Endothelial cell of umbilical vein (primary cell): ENCODE data around the gene ATP6V0C. TPM values are rescaled to one million over a fixed set of nuclear protein-coding genes. Genes with fewer than 3 reads are reported as not detected.
A peak's percentile ranks its signal among the peaks of the same experiment; 100 is the strongest.

Source experiments
- BruUV-seq: library from RNA; stranded (reverse); fragments of 400-500 nt; replicated peaks from 2 replicates; lab custom pipeline; 2021; lab: Mats Ljungman, UMichigan
- CTCF ChIA-PET: fragments of 300-600, 350-600 bp; sonication (Branson Sonifier 250); formaldehyde crosslinking; loops from one replicate; lab custom pipeline; 2021; ENCODE audit warnings: antibody characterized with exemption, inconsistent platforms; lab: Charles Lee
- POLR2A ChIA-PET: fragments of 300-600, 350-600 bp; sonication (Branson Sonifier 250); formaldehyde crosslinking; loops from one replicate; lab custom pipeline; 2021; ENCODE audit warnings: antibody characterized with exemption, inconsistent platforms; lab: Charles Lee
- DNase-seq: peaks from one replicate; pipeline ENCODE4 v3.0.0-alpha.2; 2011; ENCODE audit warnings: low read depth, low spot score
- FAIRE-seq: peaks from 2 replicates; lab custom pipeline; 2011; peaks lifted over from hg19 to GRCh38; lab: Jason Lieb, UNC
- H2AFZ ChIP-seq: 2 replicates; pipeline ENCODE4 v1.6.0; 2012; ENCODE audit warnings: low read depth, low read length, control low read depth, inconsistent platforms
- H3K27ac ChIP-seq: 2 replicates; pipeline ENCODE4 v1.5.1; 2011; ENCODE audit warnings: low read depth, mild to moderate bottlenecking, control low read depth, low read length, moderate library complexity; ENCODE audit not compliant: insufficient read depth
- H3K27me3 ChIP-seq, 2 experiments: 2 replicates each; pipeline versions ENCODE4 v1.6.0 to v1.6.1; 2011; ENCODE audit warnings: low read length in 2 of 2, mixed read lengths in 1 of 2; ENCODE audit not compliant: control insufficient read depth in 2 of 2, insufficient read depth in 2 of 2
- H3K36me3 ChIP-seq, 2 experiments: 2 replicates in 1 of 2; 3 replicates in 1 of 2; pipeline ENCODE4 v1.5.1; 2011; ENCODE audit warnings: low read length in 2 of 2, mild to moderate bottlenecking in 1 of 2, moderate library complexity in 1 of 2; ENCODE audit not compliant: control insufficient read depth in 2 of 2, insufficient read depth in 2 of 2; ENCODE audit errors: extremely low read depth in 1 of 2
- H3K4me1 ChIP-seq: 3 replicates; pipeline ENCODE4 v1.5.1; 2011; ENCODE audit warnings: mild to moderate bottlenecking, low read length; ENCODE audit not compliant: control insufficient read depth, insufficient read depth; ENCODE audit errors: extremely low read depth
- H3K4me2 ChIP-seq: 2 replicates; pipeline ENCODE4 v1.6.1; 2011; ENCODE audit warnings: low read length, control low read depth, mixed read lengths; ENCODE audit not compliant: insufficient read depth
- H3K4me3 ChIP-seq, 3 experiments: fragments of 200-600 bp in 1 of 3; sonication (generic), shearing (Covaris generic) in 1 of 3; replicated peaks in 1 of 3; 2 replicates each; pipeline ENCODE4 v1.5.1; 2011 to 2016; ENCODE audit warnings: control low read depth in 3 of 3, low read length in 3 of 3, mild to moderate bottlenecking in 2 of 3, inconsistent platforms in 1 of 3, low read depth in 1 of 3, moderate library complexity in 1 of 3; ENCODE audit not compliant: insufficient read depth in 1 of 3
- H3K79me2 ChIP-seq: 2 replicates; pipeline ENCODE4 v1.6.0; 2012; ENCODE audit warnings: low read length, inconsistent platforms; ENCODE audit not compliant: control insufficient read depth, insufficient read depth
- H3K9ac ChIP-seq: replicated peaks from 2 replicates; pipeline ENCODE3; 2011; ENCODE audit warnings: low read length, control low read depth; ENCODE audit not compliant: insufficient read depth; ENCODE audit errors: extremely low read depth
- H3K9me1 ChIP-seq: replicated peaks from 3 replicates; pipeline ENCODE4 v1.6.0; 2011; ENCODE audit warnings: mild to moderate bottlenecking, low read length; ENCODE audit not compliant: control insufficient read depth, insufficient read depth; ENCODE audit errors: extremely low read depth
- H3K9me3 ChIP-seq: replicated peaks from 2 replicates; pipeline ENCODE4 v1.5.1; 2012; ENCODE audit warnings: low read length, inconsistent platforms; ENCODE audit not compliant: control insufficient read depth, insufficient read depth
- H4K20me1 ChIP-seq: replicated peaks from 2 replicates; pipeline ENCODE3; 2011; ENCODE audit warnings: mild to moderate bottlenecking, low read length; ENCODE audit not compliant: control insufficient read depth, insufficient read depth; ENCODE audit errors: extremely low read depth
- EZH2 ChIP-seq: IDR thresholded peaks from 2 replicates; pipeline ENCODE4 v1.6.1; 2012; ENCODE audit warnings: borderline replicate concordance, low read depth, mild to moderate bottlenecking, moderate library complexity, low read length, inconsistent platforms; ENCODE audit not compliant: severe bottlenecking
- FOS ChIP-seq: IDR thresholded peaks from 2 replicates; pipeline ENCODE4 v1.6.1; 2011; ENCODE audit warnings: mild to moderate bottlenecking, low read length, moderate library complexity, borderline replicate concordance; ENCODE audit not compliant: insufficient read depth
- GATA2 ChIP-seq: IDR thresholded peaks from 2 replicates; pipeline ENCODE4 v1.7.0; 2011; ENCODE audit warnings: low read depth, mild to moderate bottlenecking, moderate library complexity, mixed read lengths, low read length; ENCODE audit not compliant: insufficient read length, insufficient read depth
- POLR2A ChIP-seq: IDR thresholded peaks from 2 replicates; pipeline ENCODE4 v1.6.1; 2012; ENCODE audit warnings: low read depth, mild to moderate bottlenecking, control low read depth, low read length
- POLR2AphosphoS5 ChIP-seq: IDR thresholded peaks from 2 replicates; pipeline ENCODE4 v1.6.1; 2012; ENCODE audit warnings: low read depth, mild to moderate bottlenecking, control low read depth, low read length, moderate library complexity; ENCODE audit not compliant: insufficient read depth
- dilution Hi-C: fragments of 300-500 bp; cut with MboI; formaldehyde crosslinking; loops from one replicate; pipeline ENCODE4 v1.15.0; 2019; ENCODE audit warnings: low sequenced_read_pairs; ENCODE audit not compliant: extremely low pct_ligation_motif_present
- intact Hi-C: fragments of 100-400 bp; cut with micrococcal nuclease; formaldehyde crosslinking; loops from one replicate; pipeline ENCODE4 v1.10.0; 2022
- polyA plus RNA-seq, 4 experiments: library from polyadenylated mRNA; depleted of rRNA in 3 of 4; stranded (reverse) in 3 of 4; unstranded in 1 of 4; fragments of >200 nt; gene quantifications; 2 replicates each; pipeline versions ENCODE4 v1.2.1 to v1.2.3, GENCODE V29; 2011 to 2012; ENCODE audit warnings: missing spikeins in 1 of 4
- total RNA-seq: library from RNA; stranded (reverse); gene quantifications from 2 replicates; pipeline ENCODE4 v1.2.3, GENCODE V29; 2021
- TF ChIP-seq, protein P1 (sequence below): IDR thresholded peaks from 2 replicates; pipeline ENCODE4 v1.6.1; 2011; ENCODE audit not compliant: insufficient read depth, insufficient read length
- TF ChIP-seq, protein P2 (sequence below), 2 donors: IDR thresholded peaks; 1 replicate in 1 of 2; 2 replicates in 1 of 2; pipeline ENCODE4 v1.5.1; 2011; ENCODE audit warnings: low read length in 2 of 2, mild to moderate bottlenecking in 2 of 2, moderate library complexity in 2 of 2, control low read depth in 1 of 2, inconsistent platforms in 1 of 2, low read depth in 1 of 2; ENCODE audit not compliant: insufficient read depth in 1 of 2; ENCODE audit errors: extremely low read depth in 1 of 2

The ATP6V0C gene
- total and polyA plus RNA-seq, 2 donors (not counting 3 experiments of a cell fraction or from before 2014, with no cell fraction given) = 146 to 194 TPM

DNA sequence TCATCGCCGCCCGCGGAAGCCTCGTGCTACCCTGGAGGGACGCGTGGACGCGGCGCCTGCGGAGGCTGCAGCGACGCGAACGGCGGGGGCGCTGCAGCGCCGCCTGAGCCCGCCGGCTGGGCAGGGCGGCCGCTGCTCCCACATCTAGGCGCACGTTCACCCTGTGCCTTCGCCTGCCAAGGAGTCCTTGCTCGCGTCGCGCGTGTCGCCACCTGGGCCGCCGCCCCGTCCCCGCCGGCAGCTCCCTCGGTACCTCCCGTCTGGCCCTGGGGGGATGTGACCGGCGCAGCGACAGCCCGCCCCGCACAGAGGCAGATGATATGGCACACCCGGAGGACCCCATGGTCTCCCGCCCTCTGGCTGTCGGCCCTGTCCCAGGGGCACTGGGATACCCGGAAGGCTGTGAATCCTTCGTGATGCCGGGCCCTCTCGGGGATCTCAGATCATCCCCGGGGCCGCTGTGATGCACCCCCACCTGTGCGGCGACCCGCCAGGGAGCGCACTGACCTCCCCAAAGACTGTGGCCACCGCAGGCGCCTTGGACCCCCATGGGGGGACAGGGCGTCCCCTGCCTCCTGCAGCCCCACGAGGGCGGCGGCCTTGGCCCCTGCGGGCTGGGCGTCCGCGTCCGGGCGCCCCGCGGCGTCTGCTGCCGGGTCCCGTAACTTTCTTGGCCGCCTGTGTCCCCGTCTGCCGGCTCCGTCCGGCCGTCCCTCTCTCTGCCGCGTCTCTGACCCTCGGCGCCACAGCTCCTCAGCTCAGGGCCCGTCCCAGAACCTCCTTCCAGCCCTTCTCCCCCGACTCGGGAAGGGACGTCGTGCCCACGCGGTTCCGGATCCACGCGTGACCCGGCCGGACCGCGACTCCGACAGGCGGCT is 39.5 kb upstream of the ATP6V0C start:
- Histone ChIP-seq H2AFZ (peak overlapping the region; percentile 83), H3K27ac (peak overlapping the region; percentile 8), H3K79me2 (peaks cover 9% of the 10 kb centered on the region), H4K20me1 (no peaks in the 10 kb centered on the region), H3K9me1 (no peaks in the 10 kb centered on the region), H3K4me3 (peak overlapping the region; percentile 11 to 72 (median 33)), H3K4me2 (peak overlapping the region; percentile 90), H3K36me3 (no peaks in the 10 kb centered on the region), H3K9ac (peak overlapping the region; percentile 53), H3K27me3 (peaks cover 15 to 22% of the 10 kb centered on the region in 2 experiments), H3K9me3 (no peaks in the 10 kb centered on the region), H3K4me1 (peaks cover 10% of the 10 kb centered on the region)
- BruUV-seq = no TSS peak
- ChIA-PET CTCF (interaction anchor here (0.9 to 2.8 kb wide), 5 partner anchors 12 to 177 kb away, joined by 3 to 10 read pairs (median 6); partner anchors contain the start of gene TEDC2), POLR2A (no interaction called here)
- intact Hi-C loops = loop anchor here (1.0 to 2.0 kb wide), 2 partner anchors 14 to 27 kb away; partner anchors contain the start of gene TEDC2
- DNase-seq (peak; percentile 44), FAIRE-seq (peak; percentile 67)
- dilution Hi-C loops = no loop called here
- TF ChIP-seq GATA2 (no peak), POLR2A (no peak), FOS (no peak), POLR2AphosphoS5 (peak; percentile 49), EZH2 (peak; percentile 50)
- TF ChIP-seq, protein P1, sequence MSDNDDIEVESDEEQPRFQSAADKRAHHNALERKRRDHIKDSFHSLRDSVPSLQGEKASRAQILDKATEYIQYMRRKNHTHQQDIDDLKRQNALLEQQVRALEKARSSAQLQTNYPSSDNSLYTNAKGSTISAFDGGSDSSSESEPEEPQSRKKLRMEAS = no peak
- TF ChIP-seq, protein P2, sequence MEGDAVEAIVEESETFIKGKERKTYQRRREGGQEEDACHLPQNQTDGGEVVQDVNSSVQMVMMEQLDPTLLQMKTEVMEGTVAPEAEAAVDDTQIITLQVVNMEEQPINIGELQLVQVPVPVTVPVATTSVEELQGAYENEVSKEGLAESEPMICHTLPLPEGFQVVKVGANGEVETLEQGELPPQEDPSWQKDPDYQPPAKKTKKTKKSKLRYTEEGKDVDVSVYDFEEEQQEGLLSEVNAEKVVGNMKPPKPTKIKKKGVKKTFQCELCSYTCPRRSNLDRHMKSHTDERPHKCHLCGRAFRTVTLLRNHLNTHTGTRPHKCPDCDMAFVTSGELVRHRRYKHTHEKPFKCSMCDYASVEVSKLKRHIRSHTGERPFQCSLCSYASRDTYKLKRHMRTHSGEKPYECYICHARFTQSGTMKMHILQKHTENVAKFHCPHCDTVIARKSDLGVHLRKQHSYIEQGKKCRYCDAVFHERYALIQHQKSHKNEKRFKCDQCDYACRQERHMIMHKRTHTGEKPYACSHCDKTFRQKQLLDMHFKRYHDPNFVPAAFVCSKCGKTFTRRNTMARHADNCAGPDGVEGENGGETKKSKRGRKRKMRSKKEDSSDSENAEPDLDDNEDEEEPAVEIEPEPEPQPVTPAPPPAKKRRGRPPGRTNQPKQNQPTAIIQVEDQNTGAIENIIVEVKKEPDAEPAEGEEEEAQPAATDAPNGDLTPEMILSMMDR (IDR thresholded peaks at IDR 0.05; ENCODE audit: extremely low read depth in 1 of 2, insufficient read depth in 1 of 2, low read depth in 1 of 2, low read length in 2 of 2) = peak; percentile 38 to 45
